Suprapubic skin (tissue), 4 donors: ENCODE measurements around the gene MCFD2.

Source experiments
- CTCF ChIP-seq, 2 donors: fragments of 200-600 bp in 1 of 2; fragments of 450-650 bp in 1 of 2; sonication (generic) in 1 of 2; IDR thresholded peaks; one replicate each; pipeline ENCODE4 v1.5.1; 2016 to 2019; ENCODE audit warnings: antibody characterized with exemption in 2 of 2, mild to moderate bottlenecking in 1 of 2, moderate library complexity in 1 of 2
- EP300 ChIP-seq: sonication (generic); formaldehyde crosslinking; IDR thresholded peaks from one replicate; pipeline ENCODE4 v1.6.1; 2017; ENCODE audit warnings: antibody characterized with exemption
- POLR2A ChIP-seq, 2 donors: fragments of 450-650 bp; IDR thresholded peaks; one replicate each; pipeline ENCODE4 v1.6.1; 2017; ENCODE audit warnings: antibody characterized with exemption in 2 of 2, mild to moderate bottlenecking in 2 of 2, moderate library complexity in 2 of 2
- POLR2AphosphoS5 ChIP-seq, 3 donors: sonication (generic); formaldehyde crosslinking; IDR thresholded peaks; one replicate each; pipeline ENCODE4 v1.6.1; 2017; ENCODE audit warnings: antibody characterized with exemption in 3 of 3

- TF ChIP-seq POLR2AphosphoS5 (IDR thresholded peaks at IDR 0.05), result no peak
- no peak for TF ChIP-seq CTCF (IDR thresholded peaks at IDR 0.05)
- no peak for TF ChIP-seq POLR2A (IDR thresholded peaks at IDR 0.05)
- TF ChIP-seq EP300, result no peak
Measured at GRCh38 chr2:46924038-46924437, 8.4 kb upstream of the MCFD2 start.
